ENCODE results near the gene DPP3.

DNA sequence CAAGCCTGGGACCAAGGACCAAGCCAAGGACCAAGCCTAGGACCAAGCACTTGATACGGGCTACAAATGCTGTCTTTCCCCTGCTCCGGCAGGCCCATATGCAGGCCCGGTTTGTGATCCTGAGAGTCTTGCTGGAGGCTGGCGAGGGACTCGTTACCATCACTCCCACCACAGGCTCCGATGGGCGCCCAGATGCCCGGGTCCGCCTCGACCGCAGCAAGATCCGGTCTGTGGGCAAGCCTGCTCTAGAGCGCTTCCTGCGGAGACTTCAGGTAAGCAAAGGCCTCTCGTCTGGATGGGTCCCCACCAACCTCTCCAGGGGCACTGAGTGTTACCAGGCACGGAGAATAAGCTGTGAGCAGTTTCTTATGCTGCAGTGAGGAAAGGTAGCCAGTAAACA, 17.0 kb downstream of the DPP3 start:
- TF ChIP-seq BACH2 (CRISPR knock-in tag; IDR thresholded peaks at IDR 0.05; ENCODE audit: borderline replicate concordance), result no peak
- no peak for TF ChIP-seq PATZ1 (CRISPR knock-in tag; IDR thresholded peaks at IDR 0.05; ENCODE audit: borderline replicate concordance)
- no peak for TF ChIP-seq ISL1 (CRISPR knock-in tag; IDR thresholded peaks at IDR 0.05)
- TF ChIP-seq SNAI2 (CRISPR knock-in tag; IDR thresholded peaks at IDR 0.05), result no peak

All from SK-N-SH treated with all-trans-retinoic acid at 6 μM for 48 hours (cell line).